Testis (tissue), 2 donors: ENCODE measurements around the gene SERPINB6.
"Not testable (repeated sequence)": the region's sequence is repeated elsewhere in the genome, so short reads cannot be mapped to it uniquely, and the experiment has no call there.

Source experiments
- POLR2A ChIP-seq: fragments of 450-650 bp; IDR thresholded peaks from one replicate; pipeline ENCODE4 v1.6.1; 2017; ENCODE audit warnings: antibody characterized with exemption, mild to moderate bottlenecking, moderate library complexity
- TF ChIP-seq, protein P1 (sequence below), 3 experiments: fragments of 450-650 bp in 2 of 3; fragments of 200-600 bp in 1 of 3; sonication (generic) in 1 of 3; IDR thresholded peaks; one replicate each; pipeline ENCODE4 v1.5.1; 2016 to 2019; ENCODE audit warnings: antibody characterized with exemption in 3 of 3, mild to moderate bottlenecking in 2 of 3, moderate library complexity in 1 of 3

GRCh38 chr6:2972219-2972487, 786 bp upstream of the SERPINB6 start:
- TF ChIP-seq, protein P1, sequence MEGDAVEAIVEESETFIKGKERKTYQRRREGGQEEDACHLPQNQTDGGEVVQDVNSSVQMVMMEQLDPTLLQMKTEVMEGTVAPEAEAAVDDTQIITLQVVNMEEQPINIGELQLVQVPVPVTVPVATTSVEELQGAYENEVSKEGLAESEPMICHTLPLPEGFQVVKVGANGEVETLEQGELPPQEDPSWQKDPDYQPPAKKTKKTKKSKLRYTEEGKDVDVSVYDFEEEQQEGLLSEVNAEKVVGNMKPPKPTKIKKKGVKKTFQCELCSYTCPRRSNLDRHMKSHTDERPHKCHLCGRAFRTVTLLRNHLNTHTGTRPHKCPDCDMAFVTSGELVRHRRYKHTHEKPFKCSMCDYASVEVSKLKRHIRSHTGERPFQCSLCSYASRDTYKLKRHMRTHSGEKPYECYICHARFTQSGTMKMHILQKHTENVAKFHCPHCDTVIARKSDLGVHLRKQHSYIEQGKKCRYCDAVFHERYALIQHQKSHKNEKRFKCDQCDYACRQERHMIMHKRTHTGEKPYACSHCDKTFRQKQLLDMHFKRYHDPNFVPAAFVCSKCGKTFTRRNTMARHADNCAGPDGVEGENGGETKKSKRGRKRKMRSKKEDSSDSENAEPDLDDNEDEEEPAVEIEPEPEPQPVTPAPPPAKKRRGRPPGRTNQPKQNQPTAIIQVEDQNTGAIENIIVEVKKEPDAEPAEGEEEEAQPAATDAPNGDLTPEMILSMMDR (IDR thresholded peaks at IDR 0.05), result not testable (repeated sequence)
- not testable (repeated sequence) for TF ChIP-seq POLR2A
